Left lung (tissue), 10 donors: Measurements from ENCODE around the gene FBXW5. TPM values are rescaled to one million over a fixed set of nuclear protein-coding genes. Genes with fewer than 3 reads are reported as not detected.
A peak's percentile ranks its signal among the peaks of the same experiment; 100 is the strongest.

Experiments used
- ATAC-seq: fragments of 200-7000 bp; cut with Tn5 transposase; one replicate; pipeline ENCODE4 v1.9.1; 2020; ENCODE audit warnings: moderate library complexity
- DNase-seq, 4 donors: peaks; one replicate each; pipeline ENCODE4 v3.0.0-alpha.2; 2013 to 2020
- H3K27ac ChIP-seq, 2 donors: fragments of 200-600 bp; sonication (generic) in 1 of 2; one replicate each; pipeline versions ENCODE4 v1.5.0 to v1.8.0; 2020 to 2021
- H3K27me3 ChIP-seq, 2 donors: fragments of 200-600 bp; sonication (generic) in 1 of 2; one replicate each; pipeline versions ENCODE4 v1.5.0 to v1.8.0; 2020 to 2021
- H3K36me3 ChIP-seq, 2 donors: fragments of 200-600 bp; sonication (generic) in 1 of 2; one replicate each; pipeline versions ENCODE4 v1.5.0 to v1.8.0; 2020 to 2021
- H3K4me1 ChIP-seq, 2 donors: fragments of 200-600 bp; one replicate each; pipeline ENCODE4 v1.8.0; 2021
- H3K4me3 ChIP-seq, 2 donors: fragments of 200-600 bp; sonication (generic) in 1 of 2; one replicate each; pipeline versions ENCODE4 v1.5.0 to v1.8.0; 2020 to 2021; ENCODE audit warnings: mild to moderate bottlenecking in 1 of 2
- H3K9me3 ChIP-seq, 2 donors: fragments of 200-600 bp; sonication (generic) in 1 of 2; one replicate each; pipeline versions ENCODE4 v1.5.0 to v1.8.0; 2020 to 2021
- intact Hi-C, 2 donors: fragments of 100-400 bp; cut with DNase I; formaldehyde crosslinking; loops; one replicate each; pipeline versions ENCODE4 v1.11.2 to v1.14.2; 2022
- polyA plus RNA-seq, 6 donors: library from polyadenylated mRNA; unstranded; fragments of 120-200 nt; gene quantifications; one replicate each; pipeline ENCODE4 v1.2.1, GENCODE V29; 2013; ENCODE audit not compliant: insufficient read length in 6 of 6
- total RNA-seq, 2 donors: library from RNA; stranded (reverse); fragmentation: NEBNext Ultra II Directional; extraction: Animal tissue kit (Norgen Biotek cat#: 25700); gene quantifications; one replicate each; pipeline ENCODE4 v1.2.1, GENCODE V29; 2021
- TF ChIP-seq, protein P1 (sequence below), 2 donors: fragments of 200-600 bp; sonication (generic) in 1 of 2; IDR thresholded peaks; one replicate each; pipeline versions ENCODE4 v1.5.0 to v1.8.0; 2021; ENCODE audit warnings: antibody characterized with exemption in 2 of 2
- donor health status: DM: no; HTN: yes; CAD: no.
- donor health status: DM: no; HTN: no; CAD: no.

The FBXW5 gene
- total and polyA plus RNA-seq, 8 donors = 33.0 to 111 (median 47.7) TPM

- DNase-seq = no peak
- H3K9me3 ChIP-seq = no peaks in the 10 kb centered on the region
- H3K4me1 ChIP-seq = peaks cover 0 to 12% of the 10 kb centered on the region in 2 donors
- no peak overlapping the region for H3K27ac ChIP-seq
- H3K36me3 ChIP-seq = peaks cover 0 to 81% of the 10 kb centered on the region in 2 donors
- H3K4me3 ChIP-seq = no peak overlapping the region
- TF ChIP-seq, protein P1, sequence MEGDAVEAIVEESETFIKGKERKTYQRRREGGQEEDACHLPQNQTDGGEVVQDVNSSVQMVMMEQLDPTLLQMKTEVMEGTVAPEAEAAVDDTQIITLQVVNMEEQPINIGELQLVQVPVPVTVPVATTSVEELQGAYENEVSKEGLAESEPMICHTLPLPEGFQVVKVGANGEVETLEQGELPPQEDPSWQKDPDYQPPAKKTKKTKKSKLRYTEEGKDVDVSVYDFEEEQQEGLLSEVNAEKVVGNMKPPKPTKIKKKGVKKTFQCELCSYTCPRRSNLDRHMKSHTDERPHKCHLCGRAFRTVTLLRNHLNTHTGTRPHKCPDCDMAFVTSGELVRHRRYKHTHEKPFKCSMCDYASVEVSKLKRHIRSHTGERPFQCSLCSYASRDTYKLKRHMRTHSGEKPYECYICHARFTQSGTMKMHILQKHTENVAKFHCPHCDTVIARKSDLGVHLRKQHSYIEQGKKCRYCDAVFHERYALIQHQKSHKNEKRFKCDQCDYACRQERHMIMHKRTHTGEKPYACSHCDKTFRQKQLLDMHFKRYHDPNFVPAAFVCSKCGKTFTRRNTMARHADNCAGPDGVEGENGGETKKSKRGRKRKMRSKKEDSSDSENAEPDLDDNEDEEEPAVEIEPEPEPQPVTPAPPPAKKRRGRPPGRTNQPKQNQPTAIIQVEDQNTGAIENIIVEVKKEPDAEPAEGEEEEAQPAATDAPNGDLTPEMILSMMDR (IDR thresholded peaks at IDR 0.05) = no peak
- H3K27me3 ChIP-seq = no peaks in the 10 kb centered on the region
- ATAC-seq = no peak
- intact Hi-C loops = no loop called here
Observed at GRCh38 chr9:136916330-136917184, 28.0 kb downstream of the FBXW5 start.

DNA sequence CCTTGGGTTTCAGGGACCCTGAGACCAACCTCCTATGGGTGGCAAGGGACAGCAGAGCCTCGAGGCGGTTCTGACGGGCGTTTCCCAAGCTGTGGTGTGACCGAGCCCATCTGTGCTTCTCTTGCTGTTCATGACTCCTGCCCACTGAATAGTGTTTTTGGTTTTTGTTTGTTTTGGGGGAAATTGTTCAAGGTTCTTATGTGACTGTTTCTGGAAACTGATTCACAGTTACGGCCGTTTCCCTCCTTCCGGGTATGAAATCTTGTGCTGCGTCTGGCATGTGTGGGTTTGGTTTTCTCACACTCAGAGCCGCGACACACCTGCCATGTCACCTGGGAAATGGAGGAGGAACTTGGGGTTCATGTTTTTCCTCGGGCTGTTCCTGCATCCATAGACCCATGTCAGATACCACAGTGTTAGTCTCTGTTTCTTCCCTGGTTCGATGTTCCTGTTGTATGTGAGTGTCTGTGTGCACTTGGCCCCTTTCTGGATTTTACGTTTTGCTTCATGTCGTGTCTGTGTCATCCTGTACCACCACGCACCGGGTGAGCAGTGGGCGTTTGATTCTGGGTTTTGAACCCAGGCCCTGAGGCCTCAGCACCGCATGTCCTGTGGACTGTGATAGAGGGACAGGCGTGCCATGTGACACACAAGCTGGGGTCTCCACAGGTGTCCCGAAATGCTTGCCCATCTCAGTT is 28.8 kb downstream of the FBXW5 start:
- TF ChIP-seq, protein P1 (IDR thresholded peaks at IDR 0.05) = no peak

GRCh38 chr9:136913701-136914438 is 30.7 kb downstream of the FBXW5 start:
- Histone ChIP-seq H3K9me3 (no peaks in the 10 kb centered on the region), H3K4me3 (no peak overlapping the region), H3K27me3 (no peaks in the 10 kb centered on the region), H3K4me1 (peaks cover 0 to 12% of the 10 kb centered on the region in 2 donors), H3K27ac (peak overlapping the region in 1 of 2 donors; percentile 64), H3K36me3 (peaks cover 0 to 78% of the 10 kb centered on the region in 2 donors)
- intact Hi-C loops = no loop called here
- TF ChIP-seq, protein P1 (IDR thresholded peaks at IDR 0.05) = no peak
- DNase-seq (no peak), ATAC-seq (no peak)

More for the DNA sequence above, 28.8 kb downstream of the FBXW5 start:
- no peak for ATAC-seq
- intact Hi-C loops = no loop called here
- Histone ChIP-seq H3K27me3 (no peaks in the 10 kb centered on the region), H3K4me1 (peaks cover 0 to 12% of the 10 kb centered on the region in 2 donors), H3K27ac (no peak overlapping the region), H3K9me3 (no peaks in the 10 kb centered on the region), H3K4me3 (no peak overlapping the region), H3K36me3 (peaks cover 0 to 76% of the 10 kb centered on the region in 2 donors)
- DNase-seq = no peak

DNA sequence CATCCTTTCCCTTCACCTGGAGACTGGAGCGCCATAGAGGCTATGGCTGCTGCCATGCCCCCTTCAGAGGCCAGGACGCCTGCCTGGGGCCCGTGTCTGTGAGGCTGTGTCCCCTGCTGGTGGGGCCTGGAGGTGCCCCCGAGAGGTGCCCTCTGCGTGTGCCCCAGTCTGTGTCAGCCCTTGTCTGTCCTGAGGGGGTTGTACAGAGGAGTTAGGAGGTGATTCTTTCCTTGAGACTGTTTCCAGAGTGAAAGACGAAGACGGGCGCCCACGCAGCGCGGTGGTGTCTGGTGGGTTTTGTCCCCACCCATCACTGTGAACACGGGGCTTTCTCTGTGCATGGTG is 33.7 kb downstream of the FBXW5 start:
- peaks cover 0 to 80% of the 10 kb centered on the region in 2 donors for H3K36me3 ChIP-seq
- H3K9me3 ChIP-seq = no peaks in the 10 kb centered on the region
- TF ChIP-seq, protein P1 (IDR thresholded peaks at IDR 0.05) = no peak
- no peaks in the 10 kb centered on the region for H3K27me3 ChIP-seq
- H3K4me1 ChIP-seq = peaks cover 0 to 9% of the 10 kb centered on the region in 2 donors
- intact Hi-C loops = no loop called here
- no peak overlapping the region for H3K27ac ChIP-seq
- DNase-seq = no peak
- no peak for ATAC-seq
- H3K4me3 ChIP-seq = no peak overlapping the region
